GM12864 (cell line): Measurements from ENCODE around the gene PSME3.
"Not testable (repeated sequence)": the region's sequence is repeated elsewhere in the genome, so short reads cannot be mapped to it uniquely, and the experiment has no call there.

Experiments
- DNase-seq: peaks from one replicate; pipeline ENCODE4 v3.0.0-alpha.2; 2011; ENCODE audit warnings: low read depth
- H3K4me3 ChIP-seq: 2 replicates; pipeline ENCODE4 v1.5.1; 2011; ENCODE audit warnings: mild to moderate bottlenecking, low read depth, low read length, control low read depth
- CTCF ChIP-seq: IDR thresholded peaks from 2 replicates; pipeline ENCODE4 v1.5.1; 2011; ENCODE audit warnings: low read depth, mild to moderate bottlenecking, moderate library complexity, low read length, control low read depth, inconsistent platforms; ENCODE audit errors: missing control alignments

The PSME3 gene

GRCh38 chr17:42865638-42866094 is 32.5 kb downstream of the PSME3 start:
- DNase-seq = no peak
- no peak overlapping the region for H3K4me3 ChIP-seq
- no peak for TF ChIP-seq CTCF

- H3K4me3 ChIP-seq = no peak overlapping the region
- no peak for DNase-seq
- TF ChIP-seq CTCF = no peak
These were observed 33.0 kb downstream of the PSME3 start for GRCh38 chr17:42866216-42866615.

GRCh38 chr17:42866631-42867575 is 33.7 kb downstream of the PSME3 start:
- DNase-seq = no peak
- no peak overlapping the region for H3K4me3 ChIP-seq
- TF ChIP-seq CTCF = no peak

- DNase-seq, H3K4me3 ChIP-seq: not testable (repeated sequence)
These were observed 34.6 kb downstream of the PSME3 start for GRCh38 chr17:42867694-42868261.

GRCh38 chr17:42868338-42868737 is 35.1 kb downstream of the PSME3 start:
- H3K4me3 ChIP-seq = no peak overlapping the region
- no peak for DNase-seq
- no peak for TF ChIP-seq CTCF

- no peak for DNase-seq
- no peak overlapping the region for H3K4me3 ChIP-seq
- TF ChIP-seq CTCF = no peak
These were observed 38.5 kb downstream of the PSME3 start for GRCh38 chr17:42871647-42872046.

- DNase-seq = no peak
These were observed 39.2 kb downstream of the PSME3 start for GRCh38 chr17:42872251-42872965.

More at GRCh38 chr17:42872251-42872965, 39.2 kb downstream of the PSME3 start:
- no peak overlapping the region for H3K4me3 ChIP-seq
- no peak for TF ChIP-seq CTCF
